Skeletal muscle satellite cell (primary cell): ENCODE results near the gene DSC1.
"Not testable (repeated sequence)": the region's sequence is repeated elsewhere in the genome, so short reads cannot be mapped to it uniquely, and the experiment has no call there.

ENCODE experiments used
- H3K27me3 ChIP-seq: 2 replicates; pipeline ENCODE4 v1.7.0; 2013; ENCODE audit warnings: low read length; ENCODE audit not compliant: control insufficient read depth, insufficient read depth
- H3K36me3 ChIP-seq: 2 replicates; pipeline ENCODE4 v1.7.0; 2013; ENCODE audit warnings: mild to moderate bottlenecking, control low read depth, low read length; ENCODE audit not compliant: insufficient read depth
- H3K4me1 ChIP-seq: 2 replicates; pipeline ENCODE4 v1.7.0; 2013; ENCODE audit warnings: low read length; ENCODE audit not compliant: control insufficient read depth, insufficient read depth
- H3K4me2 ChIP-seq: 2 replicates; pipeline ENCODE4 v1.7.0; 2013; ENCODE audit warnings: mild to moderate bottlenecking, low read length
- H3K4me3 ChIP-seq: 2 replicates; pipeline ENCODE4 v1.7.0; 2013; ENCODE audit warnings: low read length
- H3K9ac ChIP-seq: 2 replicates; pipeline ENCODE4 v1.7.0; 2013; ENCODE audit warnings: mild to moderate bottlenecking, low read depth, low read length, moderate library complexity
- H3K9me3 ChIP-seq: replicated peaks from 2 replicates; pipeline ENCODE4 v1.7.0; 2013; ENCODE audit warnings: mild to moderate bottlenecking, control low read depth, low read length

DSC1 gene

GRCh38 chr18:31199190-31199769 lies 36.6 kb upstream of the DSC1 start:
- Histone ChIP-seq H3K27me3 (no peaks in the 10 kb centered on the region), H3K4me2 (no peak overlapping the region), H3K4me1 (no peaks in the 10 kb centered on the region), H3K4me3 (no peak overlapping the region), H3K9ac (no peak overlapping the region), H3K9me3 (peaks cover 3% of the 10 kb centered on the region), H3K36me3 (no peaks in the 10 kb centered on the region)

DNA sequence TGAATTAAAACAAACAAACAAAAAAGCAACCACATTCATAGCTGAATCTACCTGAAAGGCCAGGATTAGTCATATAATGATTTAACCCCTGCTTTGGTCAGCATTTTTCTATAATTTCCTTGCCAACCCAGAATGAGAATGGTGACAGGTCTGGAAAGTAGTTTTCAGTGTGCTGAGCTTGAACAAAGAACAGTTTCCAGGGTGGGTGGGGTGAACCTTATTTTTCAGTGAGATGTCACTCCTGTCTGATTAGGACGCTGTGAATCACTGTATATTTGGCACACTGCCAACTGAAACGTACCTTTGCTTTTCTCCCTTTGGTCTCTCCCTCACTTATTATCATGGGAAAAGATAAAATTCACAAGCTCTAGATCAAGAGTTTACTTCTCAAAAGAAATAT lies 35.0 kb upstream of the DSC1 start:
- no peaks in the 10 kb centered on the region for H3K36me3 ChIP-seq
- no peak overlapping the region for H3K9ac ChIP-seq

GRCh38 chr18:31195063-31195462 lies 32.4 kb upstream of the DSC1 start:
- H3K9ac ChIP-seq, result no peak overlapping the region
- no peaks in the 10 kb centered on the region for H3K4me1 ChIP-seq
- H3K36me3 ChIP-seq, result no peaks in the 10 kb centered on the region
- peaks cover 8% of the 10 kb centered on the region for H3K9me3 ChIP-seq
- H3K4me3 ChIP-seq, result no peak overlapping the region
- no peaks in the 10 kb centered on the region for H3K27me3 ChIP-seq
- no peak overlapping the region for H3K4me2 ChIP-seq

More for the DNA sequence above, 35.0 kb upstream of the DSC1 start:
- Histone ChIP-seq H3K4me2 (no peak overlapping the region), H3K27me3 (no peaks in the 10 kb centered on the region), H3K4me3 (no peak overlapping the region), H3K4me1 (no peaks in the 10 kb centered on the region), H3K9me3 (peaks cover 3% of the 10 kb centered on the region)

GRCh38 chr18:31192086-31192776 lies 29.6 kb upstream of the DSC1 start:
- H3K4me3 ChIP-seq, result no peak overlapping the region
- H3K36me3 ChIP-seq, result no peaks in the 10 kb centered on the region
- no peaks in the 10 kb centered on the region for H3K27me3 ChIP-seq
- no peak overlapping the region for H3K9ac ChIP-seq
- no peaks in the 10 kb centered on the region for H3K4me1 ChIP-seq
- H3K9me3 ChIP-seq, result peaks cover 5% of the 10 kb centered on the region
- no peak overlapping the region for H3K4me2 ChIP-seq

GRCh38 chr18:31190919-31191318 lies 28.3 kb upstream of the DSC1 start:
- Histone ChIP-seq H3K4me3 (no peak overlapping the region), H3K27me3 (no peaks in the 10 kb centered on the region), H3K9me3 (peaks cover 5% of the 10 kb centered on the region), H3K9ac (no peak overlapping the region), H3K4me1 (no peaks in the 10 kb centered on the region), H3K4me2 (no peak overlapping the region), H3K36me3 (no peaks in the 10 kb centered on the region)

GRCh38 chr18:31189757-31190156 lies 27.1 kb upstream of the DSC1 start:
- Histone ChIP-seq H3K36me3 (no peaks in the 10 kb centered on the region), H3K4me1 (no peaks in the 10 kb centered on the region), H3K27me3 (no peaks in the 10 kb centered on the region), H3K9ac (no peak overlapping the region), H3K4me2 (no peak overlapping the region), H3K4me3 (no peak overlapping the region), H3K9me3 (peaks cover 5% of the 10 kb centered on the region)

GRCh38 chr18:31185186-31185950 lies 22.7 kb upstream of the DSC1 start:
- H3K36me3 ChIP-seq, result no peaks in the 10 kb centered on the region
- H3K4me3 ChIP-seq, result no peak overlapping the region
- H3K9me3 ChIP-seq, result no peaks in the 10 kb centered on the region
- no peak overlapping the region for H3K9ac ChIP-seq
- H3K4me1 ChIP-seq, result no peaks in the 10 kb centered on the region
- H3K27me3 ChIP-seq, result no peaks in the 10 kb centered on the region
- no peak overlapping the region for H3K4me2 ChIP-seq

DNA sequence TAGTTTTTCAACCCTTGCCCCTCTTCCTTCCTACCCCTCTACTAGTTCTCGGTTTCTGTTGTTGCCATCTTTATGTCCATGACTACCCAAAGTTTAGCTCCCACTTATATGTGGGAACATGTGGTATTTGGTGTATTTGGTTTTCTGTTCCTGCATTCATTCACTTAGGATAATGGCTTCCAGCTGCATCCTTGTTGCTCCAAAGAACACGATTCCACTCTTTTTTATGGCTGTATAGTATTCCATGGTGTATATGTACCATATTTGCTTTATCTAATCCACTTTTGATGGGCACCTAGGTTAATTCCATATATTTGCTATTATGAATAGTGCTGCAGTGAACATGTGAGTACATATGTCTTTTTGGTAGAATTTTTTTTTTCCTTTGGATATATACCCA lies 20.6 kb upstream of the DSC1 start:
- Histone ChIP-seq H3K36me3 (no peaks in the 10 kb centered on the region), H3K4me1 (no peaks in the 10 kb centered on the region), H3K9ac (no peak overlapping the region), H3K9me3 (no peaks in the 10 kb centered on the region), H3K4me2 (no peak overlapping the region), H3K4me3 (no peak overlapping the region), H3K27me3 (no peaks in the 10 kb centered on the region)

- H3K27me3 ChIP-seq, H3K4me2 ChIP-seq, H3K9ac ChIP-seq, H3K9me3 ChIP-seq, H3K4me3 ChIP-seq, H3K4me1 ChIP-seq, H3K36me3 ChIP-seq: not testable (repeated sequence)
Observed at GRCh38 chr18:31177369-31177768, 14.7 kb upstream of the DSC1 start.

GRCh38 chr18:31176531-31176930 lies 13.9 kb upstream of the DSC1 start:
- Histone ChIP-seq H3K9ac (no peak overlapping the region), H3K4me2 (no peak overlapping the region), H3K36me3 (no peaks in the 10 kb centered on the region), H3K4me3 (no peak overlapping the region), H3K4me1 (no peaks in the 10 kb centered on the region), H3K9me3 (peaks cover 2% of the 10 kb centered on the region), H3K27me3 (no peaks in the 10 kb centered on the region)

DNA sequence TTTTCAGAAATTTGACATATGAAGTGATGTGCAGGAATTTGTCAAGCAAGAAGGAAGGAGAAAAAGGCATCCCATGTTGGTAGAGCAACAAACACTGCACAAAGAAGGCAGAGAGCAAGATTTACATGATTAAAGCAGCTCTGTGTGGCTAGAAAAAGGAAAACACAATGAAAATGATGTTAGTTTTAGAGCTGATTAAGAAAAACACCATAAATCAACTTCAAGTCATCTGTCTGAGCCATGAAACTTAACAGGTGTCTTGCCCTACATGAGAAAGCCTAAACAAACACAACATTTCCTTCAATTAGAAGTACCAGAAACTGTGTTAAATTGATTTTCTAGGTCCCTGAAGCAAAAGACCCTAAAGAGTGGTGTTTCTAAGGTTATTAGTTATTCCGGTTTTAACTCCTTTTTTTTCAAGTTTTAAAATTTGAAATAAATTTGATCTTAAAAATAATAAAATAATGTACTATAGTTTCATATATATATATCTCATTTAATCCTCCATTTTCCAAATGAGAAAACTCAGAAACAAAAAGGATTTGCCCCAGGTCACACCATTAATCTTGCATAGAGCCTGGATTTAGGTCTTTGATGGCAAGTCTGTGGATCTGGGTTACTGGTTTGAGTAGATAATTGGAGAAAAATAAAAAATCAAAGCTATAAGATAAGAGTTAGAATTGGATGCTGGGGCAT lies 8.6 kb upstream of the DSC1 start:
- Histone ChIP-seq H3K36me3 (no peaks in the 10 kb centered on the region), H3K4me1 (no peaks in the 10 kb centered on the region), H3K4me3 (no peak overlapping the region), H3K9me3 (peaks cover 2% of the 10 kb centered on the region), H3K27me3 (no peaks in the 10 kb centered on the region), H3K4me2 (no peak overlapping the region), H3K9ac (no peak overlapping the region)
